Measurements from ENCODE around the gene ZBTB4.

The ZBTB4 gene

DNA sequence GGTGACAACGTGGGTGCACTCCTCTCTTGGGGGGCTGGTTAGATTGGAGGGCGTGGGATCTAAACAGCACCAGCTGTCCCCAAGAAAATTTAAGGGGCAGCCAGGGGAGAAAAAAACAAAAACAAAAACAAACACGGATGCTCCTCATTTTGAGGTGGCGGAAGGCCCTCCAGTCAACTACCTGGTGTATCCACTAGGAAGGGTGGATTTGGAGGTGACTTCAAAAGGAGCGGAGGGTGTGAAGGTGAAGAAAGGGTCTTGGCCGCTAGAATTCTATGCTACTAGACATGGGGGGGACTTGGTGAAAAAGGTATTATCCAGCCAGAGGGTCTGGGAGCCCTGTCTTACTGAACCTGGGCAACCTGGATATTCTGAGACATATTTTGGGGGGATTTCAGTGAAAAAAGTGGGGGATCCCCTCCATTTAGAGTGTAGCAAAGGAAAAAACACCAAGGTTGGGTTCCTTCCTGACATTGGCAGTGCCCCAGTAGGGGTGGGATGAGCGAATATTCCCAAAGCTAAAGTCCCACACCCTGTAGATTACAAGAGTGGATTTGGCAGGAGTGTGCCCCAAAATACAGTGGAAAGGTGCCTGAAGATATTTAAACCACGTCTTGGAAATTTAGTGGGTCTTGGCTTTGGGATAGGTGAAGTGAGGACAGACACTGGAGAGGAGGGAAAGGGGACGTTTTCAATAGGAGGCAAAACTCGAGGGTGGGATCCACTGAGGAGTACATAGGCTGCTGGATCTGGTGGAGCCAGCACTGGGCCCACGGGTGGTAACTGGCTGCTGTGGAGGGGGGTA lies 40.6 kb downstream of the ZBTB4 start:
- no peak for DNase-seq

DNA sequence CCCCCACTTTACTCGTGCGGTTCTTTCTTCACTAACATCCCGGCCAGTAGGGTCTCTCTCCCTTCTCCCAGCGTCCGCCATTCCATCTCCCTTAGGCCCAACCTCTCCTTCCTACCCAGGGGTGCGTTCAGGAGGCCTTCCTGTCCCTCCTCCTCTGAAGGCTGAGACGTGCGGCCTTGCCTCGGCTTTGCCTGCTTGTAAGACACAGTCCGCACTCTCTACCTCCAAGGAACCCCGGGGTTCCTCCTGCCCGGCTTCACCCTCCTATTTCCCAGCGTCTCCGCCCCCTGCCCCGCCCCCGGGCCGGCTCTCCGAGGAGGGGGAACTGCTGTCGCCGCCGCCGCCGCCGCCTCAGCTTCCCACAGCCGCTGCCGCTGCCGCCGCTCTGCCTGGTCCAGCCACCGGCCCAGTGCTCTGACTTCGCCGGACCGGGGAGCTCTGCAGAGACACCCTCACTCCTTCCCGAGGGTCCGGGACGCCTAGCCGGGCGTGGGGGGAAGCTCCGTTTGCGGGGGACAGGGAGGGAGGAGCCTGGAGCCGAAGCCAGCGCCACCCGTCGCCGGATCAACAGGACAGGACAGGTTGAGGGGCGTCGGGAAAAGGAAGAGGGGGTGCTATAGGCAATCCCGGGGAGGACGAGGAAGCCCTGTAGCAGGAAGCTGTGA lies 41.3 kb downstream of the ZBTB4 start:
- no peak for DNase-seq

DNA sequence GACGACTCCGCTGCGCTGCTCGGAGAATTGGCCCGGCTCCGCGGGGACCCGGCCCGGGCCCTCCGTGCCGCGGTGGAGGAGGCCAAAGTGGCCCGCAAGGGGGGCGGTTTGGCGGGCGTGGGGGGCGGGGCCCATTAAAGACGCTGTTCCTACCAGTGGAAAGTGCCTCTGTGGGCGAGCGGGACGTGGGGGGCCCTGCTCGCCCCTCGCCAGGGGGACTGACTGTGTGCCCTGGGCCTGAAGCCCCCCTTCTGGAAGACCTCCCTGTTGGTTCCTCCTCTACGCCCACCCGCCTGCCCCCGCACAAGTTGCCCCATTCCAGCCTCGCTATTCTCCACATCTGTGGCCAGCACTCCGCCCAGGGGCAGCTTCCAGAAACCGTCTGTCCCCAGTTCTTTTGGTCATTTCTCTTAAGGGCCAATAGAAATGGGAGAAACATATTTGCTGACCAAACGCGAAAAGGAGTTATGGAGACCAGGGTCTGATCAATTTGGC lies 42.0 kb downstream of the ZBTB4 start:
- DNase-seq, result no peak

DNA sequence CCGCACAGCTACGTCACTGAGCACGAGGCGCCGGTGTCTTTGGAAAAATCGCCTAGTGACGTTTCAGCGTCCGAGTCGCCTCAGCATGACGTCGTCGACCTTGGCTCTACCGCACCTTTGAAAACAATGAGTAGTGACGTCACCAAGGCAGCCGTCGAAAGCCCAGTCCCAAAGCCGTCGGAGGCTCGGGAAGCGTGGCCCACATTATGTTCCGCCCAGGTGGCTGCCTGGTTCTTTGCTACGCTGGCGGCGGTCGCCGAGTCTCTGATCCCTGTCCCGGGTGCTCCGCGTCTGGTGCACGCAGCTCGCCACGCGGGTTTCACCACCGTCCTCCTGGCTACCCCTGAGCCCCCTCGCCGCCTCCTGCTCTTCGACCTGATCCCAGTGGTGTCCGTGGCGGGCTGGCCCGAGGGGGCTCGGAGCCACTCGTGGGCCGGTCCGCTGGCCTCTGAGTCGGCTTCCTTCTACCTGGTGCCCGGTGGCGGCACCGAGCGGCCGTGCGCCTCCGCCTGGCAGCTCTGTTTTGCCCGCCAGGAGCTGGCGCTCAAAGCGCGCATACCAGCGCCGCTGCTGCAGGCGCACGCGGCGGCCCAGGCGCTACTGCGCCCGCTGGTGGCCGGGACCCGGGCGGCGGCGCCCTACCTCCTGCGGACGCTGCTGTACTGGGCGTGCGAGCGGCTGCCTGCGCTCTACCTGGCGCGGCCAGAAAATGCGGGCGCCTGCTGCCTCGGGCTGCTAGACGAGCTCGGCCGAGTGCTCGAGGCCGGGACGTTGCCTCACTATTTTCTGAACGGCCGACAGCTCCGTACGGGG lies 42.7 kb downstream of the ZBTB4 start:
- peak; percentile 83 to 92 for DNase-seq

GRCh38 chr17:7435676-7436555 lies 43.5 kb downstream of the ZBTB4 start:
- DNase-seq, result peak; percentile 34 to 43

DNA sequence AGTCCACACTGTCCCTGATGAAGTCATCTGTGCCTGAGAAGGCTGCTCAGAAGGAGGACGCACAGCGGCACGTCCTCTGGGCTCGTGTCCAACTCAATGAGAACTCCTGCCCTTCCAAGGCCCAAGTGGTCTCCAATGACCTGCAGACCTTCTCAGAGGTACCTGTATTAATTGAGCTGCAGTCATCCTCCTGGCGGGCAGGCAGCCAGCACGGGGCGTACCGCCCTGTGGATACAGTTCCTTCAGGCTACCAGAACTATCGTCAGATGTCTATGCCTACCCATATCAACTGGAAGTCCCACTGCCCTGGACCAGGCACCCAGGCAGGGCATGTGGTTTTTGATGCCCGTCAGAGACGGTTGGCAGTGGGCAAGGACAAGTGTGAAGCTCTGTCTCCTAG lies 47.1 kb downstream of the ZBTB4 start:
- DNase-seq, result no peak

GRCh38 chr17:7431231-7431630 lies 48.2 kb downstream of the ZBTB4 start:
- no peak for DNase-seq

DNA sequence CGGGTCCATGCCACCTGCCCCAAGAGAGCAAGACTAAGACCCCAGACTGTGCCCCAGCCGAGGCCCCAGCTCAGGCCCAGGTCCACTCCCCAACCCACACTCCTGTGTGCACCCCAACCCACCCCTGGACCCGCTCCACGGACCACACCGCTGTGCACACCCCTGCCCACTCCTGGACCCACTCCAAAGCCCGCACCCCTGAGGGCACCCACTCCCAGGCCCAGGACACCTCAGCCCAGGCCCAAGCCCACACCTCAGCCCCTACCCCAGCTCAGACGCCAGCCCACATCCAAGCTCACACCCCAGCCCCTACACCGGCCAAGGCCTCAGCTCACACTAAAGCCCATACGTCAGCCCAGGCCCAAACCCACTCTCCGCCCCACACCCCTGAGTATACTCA lies 49.7 kb downstream of the ZBTB4 start:
- DNase-seq, result no peak

- no peak for DNase-seq
These were observed 50.9 kb downstream of the ZBTB4 start, which contains the start of gene SPEM3 for GRCh38 chr17:7428557-7428956. Gene SPEM3 (plus strand): TSS chr17:7428857. CDS start chr17:7428903, 46 bp downstream.

DNA sequence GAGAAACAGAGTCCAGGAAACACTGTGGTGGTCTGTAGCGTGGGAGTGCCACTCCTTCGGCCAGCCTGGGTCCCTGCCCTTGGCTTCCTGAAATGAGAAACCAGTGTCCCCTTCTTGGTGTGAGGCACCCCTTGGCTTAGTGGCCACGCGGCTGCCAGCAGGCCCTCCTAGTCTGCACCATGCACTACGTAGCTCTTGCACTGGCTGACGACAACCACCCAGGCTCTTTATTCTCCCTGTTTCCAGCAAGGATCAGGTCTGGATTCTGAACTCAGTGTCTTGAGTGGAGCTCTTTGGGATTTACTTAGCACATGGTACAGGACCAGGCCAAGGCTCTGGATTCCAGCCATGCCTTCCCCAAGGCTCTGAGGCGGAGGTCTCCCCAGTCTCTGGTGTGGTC lies 51.9 kb downstream of the ZBTB4 start:
- no peak for DNase-seq

- DNase-seq, result no peak
These were observed 52.4 kb downstream of the ZBTB4 start for GRCh38 chr17:7426896-7427489.

GRCh38 chr17:7426203-7426863 lies 53.1 kb downstream of the ZBTB4 start:
- no peak for DNase-seq

GRCh38 chr17:7425756-7426155 lies 53.7 kb downstream of the ZBTB4 start:
- no peak for DNase-seq

- DNase-seq, result no peak
These were observed 54.1 kb downstream of the ZBTB4 start, which contains the start of gene SPEM2 for GRCh38 chr17:7425316-7425715. Gene SPEM2 (plus strand): TSS chr17:7425616. CDS start chr17:7425689, 73 bp downstream.

DNA sequence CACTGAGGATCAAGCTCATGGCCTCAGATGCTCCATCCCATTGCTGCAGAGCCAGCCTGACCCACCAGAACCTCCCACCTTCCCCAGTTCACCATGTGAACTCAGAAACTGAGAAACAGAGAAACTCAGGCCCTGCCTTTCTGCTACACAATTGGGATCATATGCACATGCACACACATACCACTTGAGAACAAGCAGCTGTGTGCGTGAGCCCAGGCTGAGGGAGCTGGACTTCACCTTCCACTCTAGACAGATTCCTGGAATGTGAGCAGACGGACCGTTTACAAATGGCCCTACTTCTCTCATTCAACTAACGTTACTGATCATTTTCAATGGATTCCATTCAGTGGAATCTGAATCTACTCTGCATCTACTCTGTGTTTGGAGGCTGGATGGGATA lies 55.8 kb downstream of the ZBTB4 start:
- no peak for DNase-seq

GRCh38 chr17:7421186-7421585 lies 58.2 kb downstream of the ZBTB4 start:
- no peak for DNase-seq

DNA sequence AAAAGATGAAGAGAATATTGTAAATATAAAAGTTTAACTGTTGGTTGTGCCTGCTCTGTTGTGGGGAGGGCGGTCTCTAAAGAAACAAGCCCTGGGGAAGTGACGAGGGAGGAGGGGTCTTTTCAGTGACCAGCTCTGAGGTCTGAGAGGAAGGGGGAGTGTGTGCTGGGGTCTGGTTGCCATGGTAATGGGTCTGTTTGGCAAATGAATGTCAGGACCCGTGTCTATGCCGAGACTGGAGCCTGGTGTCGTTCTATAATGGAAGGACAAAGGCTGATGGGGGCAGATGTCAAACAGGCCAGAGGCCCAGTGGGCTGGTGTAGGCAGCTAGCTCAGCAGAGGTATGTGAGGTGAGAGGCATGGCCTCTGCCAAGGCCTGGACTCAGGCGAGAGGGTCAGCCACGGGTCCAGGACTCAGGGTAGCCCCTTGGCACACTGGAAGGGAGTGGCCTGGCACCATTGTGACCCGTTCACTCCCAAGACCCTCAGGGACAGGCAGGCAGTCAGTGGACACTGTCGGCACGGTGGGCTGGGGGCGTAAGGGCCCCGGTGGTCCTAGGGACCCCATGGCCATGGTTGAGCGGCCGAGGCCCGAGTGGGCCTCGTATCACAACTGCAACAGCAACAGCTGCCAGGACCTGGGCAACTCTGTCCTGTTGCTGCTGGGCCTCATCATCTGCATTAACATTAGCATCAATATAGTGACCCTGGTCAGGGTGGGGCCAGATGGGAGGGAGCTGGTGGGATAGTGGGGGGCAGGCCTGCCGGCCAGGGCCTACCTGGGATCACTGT lies 59.4 kb downstream of the ZBTB4 start, which contains the start of gene SPEM1:
Gene SPEM1 (plus strand): TSS at position 506 of the 792 bp plus-strand sequence. CDS start 61 bp downstream, at position 567.
- DNase-seq, result no peak

GRCh38 chr17:7418472-7419152 lies 60.8 kb downstream of the ZBTB4 start:
- no peak for DNase-seq

DNA sequence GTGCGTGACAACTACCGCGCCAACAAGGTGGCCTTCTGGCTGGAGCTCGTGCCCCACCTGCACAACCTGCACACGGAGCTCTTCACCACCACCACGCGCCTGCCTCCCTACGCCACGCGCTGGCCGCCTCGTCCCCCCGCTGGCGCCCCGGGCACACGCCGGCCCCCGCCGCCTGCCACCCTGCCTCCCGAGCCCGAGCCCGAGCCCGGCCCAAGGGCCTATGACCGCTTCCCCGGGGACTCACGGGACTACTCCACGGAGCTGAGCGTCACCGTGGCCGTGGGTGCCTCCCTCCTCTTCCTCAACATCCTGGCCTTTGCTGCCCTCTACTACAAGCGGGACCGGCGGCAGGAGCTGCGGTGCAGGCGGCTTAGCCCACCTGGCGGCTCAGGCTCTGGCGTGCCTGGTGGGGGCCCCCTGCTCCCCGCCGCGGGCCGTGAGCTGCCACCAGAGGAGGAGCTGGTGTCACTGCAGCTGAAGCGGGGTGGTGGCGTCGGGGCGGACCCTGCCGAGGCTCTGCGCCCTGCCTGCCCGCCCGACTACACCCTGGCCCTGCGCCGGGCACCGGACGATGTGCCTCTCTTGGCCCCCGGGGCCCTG lies 62.3 kb downstream of the ZBTB4 start:
- no peak for DNase-seq

Measured in NCI-H1930 (cell line).